ENCODE data around the gene DNAJC3. TPM values are rescaled to one million over a fixed set of nuclear protein-coding genes. Genes with fewer than 3 reads are reported as not detected.

DNAJC3 gene
- total RNA-seq, 1 experiment from 2014 or later, result 39.0 TPM

- DNase-seq (ENCODE audit: low spot score), result no peak
Observed at GRCh38 chr13:95841894-95842293, 165.0 kb downstream of the DNAJC3 start.

GRCh38 chr13:95842898-95843297, 166.0 kb downstream of the DNAJC3 start:
- no peak for DNase-seq (ENCODE audit: low spot score)

Other genes with a start within 250 kb of the DNAJC3 start
- not detected in 2 replicates for gene CLDN10, start 124.4 kb upstream of the DNAJC3 start, total RNA-seq (2014; rRNA removed; shearing (Covaris generic))
- 23.0 and 35.0 TPM in 2 replicates for gene DZIP1, start 32.4 kb upstream of the DNAJC3 start, total RNA-seq (2014; rRNA removed; shearing (Covaris generic))